HG02938 (cell line): ENCODE results near the gene CDKL2.

Experiments used
- ATAC-seq: cut with Tn5 transposase; IDR thresholded peaks from one replicate; pipeline ENCODE4 v1.9.1; 2021; ENCODE audit warnings: mild to moderate bottlenecking, moderate library complexity; ENCODE audit not compliant: unreplicated experiment

The CDKL2 gene

DNA sequence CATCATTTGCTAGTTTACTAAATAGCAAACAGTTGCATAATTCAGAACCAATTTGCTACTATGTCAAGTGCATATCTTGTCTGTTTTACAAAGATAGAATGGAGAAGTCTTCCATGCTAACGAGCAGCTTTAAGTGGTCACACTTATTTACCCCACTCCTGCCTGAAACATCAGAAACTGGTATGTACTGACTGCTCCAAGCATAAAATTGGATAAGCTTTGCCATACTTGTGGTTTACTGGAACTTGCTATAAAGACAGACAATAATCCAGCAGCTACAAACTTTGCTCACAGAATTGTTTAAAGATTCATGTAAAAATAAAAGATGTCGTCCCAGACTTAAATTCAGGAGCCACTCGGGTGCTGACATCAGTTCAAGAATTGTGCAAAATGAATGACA, 13.3 kb upstream of the CDKL2 start:
- no peak for ATAC-seq

DNA sequence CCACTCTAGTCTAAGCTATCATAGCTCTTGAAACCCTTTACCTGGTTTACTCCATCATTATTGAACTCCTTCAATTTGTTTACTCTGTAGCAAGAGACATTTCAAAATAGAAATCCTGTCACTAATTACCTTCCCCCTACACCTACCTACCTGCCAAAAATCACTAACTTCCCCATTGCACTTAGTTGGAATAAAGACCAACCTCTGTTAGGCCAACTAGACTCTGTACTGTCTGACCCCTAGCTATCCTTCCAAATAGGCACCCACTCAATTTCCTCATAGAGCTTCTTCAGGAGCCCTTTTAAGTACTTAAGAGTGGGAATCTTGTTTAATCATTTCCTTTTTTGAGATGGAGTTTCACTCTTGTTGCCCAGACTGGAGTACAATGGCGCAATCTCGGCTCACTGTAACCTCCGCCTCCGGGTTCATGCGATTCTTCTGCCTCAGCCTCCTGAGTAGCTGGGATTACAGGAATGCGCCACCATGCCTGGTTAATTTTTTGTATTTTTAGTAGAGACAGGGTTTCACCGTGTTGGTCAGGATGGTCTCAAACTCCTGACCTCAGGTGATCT, 8.9 kb upstream of the CDKL2 start:
- no peak for ATAC-seq

DNA sequence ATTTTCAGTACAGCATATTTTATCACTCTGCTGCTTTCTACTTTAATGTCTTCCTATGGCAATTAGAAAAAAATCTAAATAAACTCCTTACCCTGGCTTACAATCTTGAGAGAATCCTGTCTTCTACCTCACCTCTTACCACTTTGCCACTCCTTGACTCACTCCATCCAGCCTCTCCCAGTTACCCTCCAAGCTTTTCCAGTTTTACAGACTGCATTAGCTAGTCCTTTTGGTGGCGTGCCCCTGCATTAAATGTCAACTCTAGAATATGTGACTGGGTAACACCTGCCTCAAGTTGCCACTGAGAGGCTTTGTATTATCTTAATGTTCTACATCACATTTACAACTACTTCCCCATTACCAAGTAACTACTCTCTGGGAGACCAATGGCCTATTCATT, 7.5 kb upstream of the CDKL2 start:
- no peak for ATAC-seq

DNA sequence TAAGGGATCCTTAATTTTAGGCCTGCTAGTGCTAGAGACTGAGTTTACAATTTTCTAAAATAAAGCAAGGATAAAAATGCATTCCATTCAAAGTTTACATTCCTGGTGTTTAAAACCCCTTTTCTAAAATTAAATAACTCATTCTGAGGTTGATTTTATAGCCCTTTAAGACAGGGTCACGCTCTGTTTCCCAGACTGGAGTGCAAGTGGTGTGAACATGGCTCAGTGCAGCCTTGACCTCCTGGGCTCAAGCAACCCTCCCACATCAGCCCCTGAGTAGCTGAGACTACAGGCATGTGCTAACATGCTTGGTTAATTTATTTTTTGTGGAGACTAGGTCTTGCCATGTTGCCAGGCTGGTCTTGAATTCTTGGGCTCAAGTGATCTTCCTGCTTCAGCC, 6.8 kb upstream of the CDKL2 start:
- no peak for ATAC-seq

DNA sequence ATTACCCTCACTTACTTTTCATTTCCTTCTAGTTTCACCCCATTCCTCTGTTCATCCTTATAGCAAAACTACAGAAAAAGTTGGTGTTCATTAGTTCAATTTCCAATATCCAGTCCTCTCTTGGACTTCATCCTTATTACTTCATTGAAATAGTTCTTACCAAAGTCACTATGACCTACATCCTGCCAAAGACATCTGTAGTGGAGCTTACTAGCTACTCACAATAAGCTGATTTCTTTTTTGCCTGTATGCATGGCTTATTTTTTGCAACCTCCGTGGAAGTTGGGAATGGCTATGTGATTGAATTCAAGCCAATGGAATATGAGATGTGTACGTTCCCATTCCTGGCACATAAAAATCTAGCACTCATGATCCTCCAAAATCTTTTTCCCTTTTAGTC, 4.6 kb upstream of the CDKL2 start:
- ATAC-seq = no peak

DNA sequence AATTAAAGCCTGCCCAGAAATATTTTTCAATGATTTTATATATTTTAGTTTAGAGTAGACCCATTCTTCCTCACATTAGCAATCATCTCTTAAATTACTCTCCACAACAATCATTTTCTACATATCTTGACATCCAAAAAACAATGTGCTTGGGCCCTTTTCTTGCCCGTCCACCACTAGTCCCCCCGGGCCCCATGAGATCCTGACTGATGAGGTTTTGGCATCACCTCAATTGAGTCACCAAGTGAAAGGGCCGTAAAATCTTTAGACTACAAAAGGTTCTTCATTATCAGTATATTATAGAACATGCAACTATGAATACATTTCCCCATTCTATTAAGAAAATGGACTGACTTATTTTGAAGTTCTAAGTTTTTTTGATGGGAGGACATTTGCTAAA, 4.0 kb upstream of the CDKL2 start:
- ATAC-seq = no peak

DNA sequence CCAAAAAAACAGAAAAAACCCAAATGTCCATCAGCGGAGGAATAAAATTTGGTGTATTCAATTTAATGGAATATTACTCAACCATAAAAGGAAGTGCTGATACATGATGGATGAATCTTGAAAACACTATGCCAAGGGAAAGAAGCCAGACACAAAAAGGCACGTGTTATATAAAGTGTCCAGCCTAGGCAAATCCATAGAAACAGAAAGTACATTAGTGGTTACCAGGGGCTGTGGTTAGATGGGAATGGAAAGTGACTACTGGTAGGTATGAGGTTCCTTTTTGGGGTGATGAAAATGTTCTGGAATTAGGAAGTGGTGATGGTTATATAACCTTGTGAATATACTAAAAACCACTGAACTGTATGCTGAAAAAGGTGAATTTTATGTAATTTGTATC, 3.5 kb upstream of the CDKL2 start:
- ATAC-seq = no peak

DNA sequence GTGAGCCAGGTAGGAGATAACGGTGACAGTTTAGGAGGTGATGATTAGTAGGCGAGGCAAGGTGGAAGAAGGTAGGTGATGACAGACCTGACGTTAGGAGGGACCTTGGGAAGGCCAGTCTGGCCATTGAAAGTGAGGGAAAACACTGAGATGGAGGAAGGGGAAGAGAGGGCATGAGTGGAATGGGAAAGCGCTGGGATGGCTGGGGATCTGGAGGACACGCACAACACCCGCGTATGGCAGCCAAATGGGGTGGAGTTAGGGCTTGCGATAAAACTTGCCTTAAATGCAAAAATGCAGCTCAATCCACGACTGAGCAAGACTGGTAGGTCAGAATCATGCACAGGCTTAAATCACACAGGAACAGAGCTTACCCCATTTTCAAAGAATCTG, 605 bp upstream of the CDKL2 start:
- no peak for ATAC-seq

DNA sequence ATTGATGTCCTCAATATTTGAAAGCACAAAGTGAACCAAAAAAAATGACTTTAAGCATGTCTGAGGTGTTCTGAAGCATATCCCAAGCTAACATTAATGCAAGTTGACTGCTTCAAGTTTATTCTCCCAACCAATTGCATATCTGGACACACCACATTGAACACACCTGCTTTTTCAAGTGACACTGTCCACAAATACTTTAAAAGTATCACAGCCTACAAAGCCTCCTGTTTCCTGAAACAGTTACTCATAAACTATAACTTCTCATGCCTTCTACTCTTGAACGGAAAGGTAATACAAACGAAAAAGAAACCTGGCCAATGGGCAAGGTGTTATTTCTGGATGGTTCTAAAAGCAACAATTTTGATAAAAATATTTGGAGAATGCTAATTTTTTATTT, 1.1 kb downstream of the CDKL2 start:
- ATAC-seq = no peak

DNA sequence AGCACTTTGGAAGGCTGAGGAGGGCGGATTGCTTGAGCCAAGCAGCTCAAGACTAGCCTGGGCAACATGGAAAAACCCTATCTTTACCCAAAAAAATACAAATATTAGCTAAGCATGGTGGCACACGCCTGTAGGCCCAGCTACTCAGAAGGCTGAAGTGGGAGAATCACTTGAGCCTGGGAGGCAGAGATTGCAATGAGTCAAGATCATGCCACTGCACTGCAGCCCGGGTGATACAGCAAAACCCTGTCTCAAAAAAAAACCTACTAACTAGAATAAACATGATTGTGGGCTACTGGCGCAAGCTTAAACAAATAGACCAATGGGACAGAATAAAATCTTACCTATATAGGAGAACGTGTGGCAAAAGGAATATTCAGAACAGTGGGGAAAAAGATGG, 7.3 kb downstream of the CDKL2 start:
- ATAC-seq = no peak

DNA sequence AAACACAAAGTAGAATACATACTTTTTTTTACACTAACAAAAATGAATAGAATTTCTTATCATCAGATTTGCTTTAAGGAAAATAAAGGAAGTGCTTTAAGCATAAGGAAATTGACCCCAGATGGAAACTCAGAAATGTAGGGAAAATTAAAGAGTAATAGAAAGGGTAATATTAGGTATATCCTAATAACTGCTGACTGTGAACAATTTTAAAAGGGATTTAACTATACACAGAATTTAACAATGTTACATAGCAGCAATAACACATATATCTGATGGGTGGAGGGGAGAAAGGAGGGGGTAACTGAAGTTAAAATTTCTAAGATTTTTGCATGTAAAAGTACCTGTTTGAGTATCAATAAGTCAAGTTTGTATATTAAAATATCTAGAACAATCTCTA, 8.6 kb downstream of the CDKL2 start:
- ATAC-seq = no peak

DNA sequence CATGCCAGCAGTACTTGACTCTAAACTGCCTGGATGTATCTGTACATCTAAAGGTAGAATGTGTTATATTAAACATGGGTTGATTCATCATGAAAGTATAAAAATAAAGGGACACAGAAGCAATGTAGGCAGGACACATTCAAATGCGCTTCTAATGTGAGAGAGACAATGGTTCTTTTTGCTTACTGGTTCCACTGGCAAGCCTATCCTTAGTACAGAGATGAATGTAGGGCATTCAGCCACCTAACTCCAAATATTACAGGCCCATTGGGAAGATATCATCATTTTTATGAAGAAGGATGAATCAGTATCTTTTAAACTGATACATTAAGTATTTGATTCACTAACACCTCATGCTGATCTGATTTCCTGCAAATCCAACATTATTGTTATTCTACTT, 18.0 kb downstream of the CDKL2 start:
- ATAC-seq = no peak

DNA sequence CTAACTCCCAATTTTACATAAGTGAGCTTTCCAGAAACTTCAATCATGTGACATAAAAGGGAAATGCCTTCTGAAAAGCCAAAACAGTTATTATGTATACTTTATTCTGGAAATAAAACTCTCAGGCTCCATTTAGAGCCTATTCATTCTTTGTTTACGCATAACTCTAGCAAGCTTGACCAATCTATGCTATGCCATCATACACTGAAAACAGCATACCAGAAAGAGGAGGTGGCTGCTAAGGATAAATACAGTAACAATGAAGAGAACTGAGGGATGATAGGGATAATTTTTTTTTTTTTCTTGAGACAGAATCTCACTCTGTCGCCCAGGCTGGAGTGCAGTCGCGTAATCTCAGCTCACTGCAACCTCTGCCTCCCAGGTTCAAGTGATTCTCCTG, 24.4 kb downstream of the CDKL2 start:
- ATAC-seq = no peak

DNA sequence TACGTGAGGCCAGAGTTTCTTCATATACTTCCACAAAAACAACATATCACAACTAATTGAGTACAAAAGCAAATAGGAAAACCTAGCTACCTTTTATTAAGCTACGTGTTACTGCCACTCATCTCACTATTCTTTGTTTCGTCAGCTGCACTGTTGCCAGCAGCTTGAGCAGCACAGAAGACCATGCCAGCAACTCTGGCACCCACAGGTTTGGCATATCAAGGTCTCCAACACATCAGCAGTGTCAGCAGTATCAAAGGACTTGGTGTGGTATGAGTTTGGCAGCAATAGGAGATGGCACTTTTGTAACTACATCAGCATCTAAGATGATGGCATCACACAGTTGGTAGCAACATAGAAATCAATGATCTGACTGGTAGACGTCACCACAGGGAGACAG, 30.7 kb downstream of the CDKL2 start:
- ATAC-seq = no peak

DNA sequence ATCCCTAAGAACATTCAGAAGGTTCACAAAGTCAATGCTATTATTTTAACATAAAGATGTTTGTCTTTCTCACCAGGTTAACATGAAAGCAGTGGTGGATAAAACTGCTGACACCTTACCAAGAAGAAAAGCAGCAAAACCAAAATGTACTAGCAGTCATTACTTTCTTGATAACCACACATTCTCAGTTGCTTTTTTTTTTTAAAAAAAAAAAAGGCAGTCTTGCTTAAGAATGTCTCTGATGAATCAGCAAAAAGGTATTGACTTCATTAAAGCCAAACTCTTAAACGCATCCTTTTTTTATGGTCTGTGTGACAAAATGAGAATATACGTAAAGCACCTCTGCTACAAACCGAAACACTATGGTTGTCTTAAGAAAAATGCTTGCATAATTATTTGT, 31.9 kb downstream of the CDKL2 start:
- ATAC-seq = no peak

DNA sequence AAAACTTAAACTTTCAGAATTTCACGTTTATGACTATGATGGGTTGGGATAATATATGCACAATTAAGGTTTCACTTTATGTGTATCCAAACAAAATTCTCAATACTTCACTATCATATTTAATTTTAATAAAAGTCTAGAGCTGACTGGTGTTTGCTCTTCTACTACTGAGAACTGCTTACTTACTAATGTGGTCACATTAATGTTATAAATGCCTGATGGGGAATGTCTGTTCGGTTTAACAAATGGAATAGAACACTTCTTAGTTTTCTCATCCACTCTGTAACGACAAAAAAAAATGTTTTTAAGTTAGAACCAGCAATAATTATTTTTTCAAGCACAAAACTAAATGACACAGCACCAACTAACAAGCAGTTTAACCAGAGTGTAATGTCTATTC, 34.3 kb downstream of the CDKL2 start:
- no peak for ATAC-seq

DNA sequence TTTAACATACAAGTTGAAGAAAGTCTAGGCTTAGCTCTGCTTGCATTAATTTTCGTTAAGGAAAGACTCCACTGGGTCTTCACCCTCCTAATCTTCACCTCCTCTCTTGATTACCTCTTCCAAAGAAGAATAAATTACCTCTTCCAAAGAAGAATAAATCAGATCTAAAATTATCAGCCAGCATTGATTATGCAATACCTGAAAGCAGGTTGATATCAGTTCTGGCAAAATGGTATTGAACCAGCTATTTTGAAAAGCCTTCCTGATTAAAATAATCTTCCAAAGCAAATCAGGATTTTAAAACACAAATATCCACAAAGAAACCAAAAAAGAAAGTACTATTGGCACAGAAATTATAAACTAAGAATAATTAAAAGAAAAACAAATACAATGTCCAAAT, 36.9 kb downstream of the CDKL2 start:
- ATAC-seq = no peak

DNA sequence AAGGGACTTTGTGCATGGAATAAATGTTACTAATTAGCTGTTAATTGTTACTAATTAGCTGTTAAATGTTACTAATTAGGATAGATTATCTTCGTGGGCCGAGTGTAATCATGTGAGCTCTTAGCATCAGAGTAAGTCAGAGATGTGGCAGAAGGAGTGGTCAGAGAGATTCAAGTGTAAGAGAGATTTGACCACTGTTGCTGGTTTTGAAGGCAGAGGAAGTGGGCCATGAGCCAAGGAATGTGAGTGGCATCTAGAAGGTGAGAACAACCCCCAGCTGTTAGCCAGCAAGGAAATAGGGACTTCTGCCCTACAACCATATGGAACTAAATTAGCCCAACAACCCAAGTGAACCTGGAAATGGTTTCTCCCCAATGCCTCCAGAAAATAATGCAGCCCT, 46.3 kb downstream of the CDKL2 start:
- no peak for ATAC-seq

DNA sequence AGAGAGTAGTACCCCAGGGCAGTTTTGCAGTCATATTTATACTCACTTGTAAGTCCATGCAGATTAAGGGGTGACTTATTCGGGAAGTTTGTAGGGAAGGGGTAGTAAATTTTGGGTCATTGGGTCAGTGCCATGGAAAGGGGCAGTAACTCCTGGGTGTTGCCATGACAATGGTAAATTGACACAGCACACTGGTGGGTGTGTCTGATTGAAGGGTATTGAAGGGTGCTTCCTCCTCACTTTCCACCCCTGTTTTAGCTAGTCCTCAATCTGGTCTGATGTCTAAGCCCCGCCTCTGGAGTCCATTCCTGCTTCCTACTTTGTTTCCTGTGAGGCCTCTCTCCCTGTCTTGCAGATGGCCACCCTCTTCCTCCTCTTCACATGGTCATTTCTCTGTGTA, 62.6 kb downstream of the CDKL2 start:
- no peak for ATAC-seq

DNA sequence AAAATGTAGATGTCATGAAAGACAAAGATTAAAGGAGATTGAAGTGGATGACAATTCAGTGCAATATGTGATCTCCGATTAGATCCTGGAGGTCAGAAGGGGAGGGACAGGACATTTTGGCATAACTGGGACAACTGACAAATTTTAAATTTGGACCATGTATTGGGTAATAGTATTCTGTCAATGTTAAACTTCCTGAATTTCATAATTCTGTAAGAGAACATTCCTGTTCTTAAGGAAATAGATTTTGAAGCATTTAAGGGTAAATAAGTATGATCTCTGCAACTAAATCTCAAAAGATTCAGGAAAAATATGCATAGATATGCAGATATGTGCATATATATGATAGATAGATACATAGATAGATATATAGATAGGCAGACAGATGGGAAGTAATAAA, 63.4 kb downstream of the CDKL2 start:
- no peak for ATAC-seq

DNA sequence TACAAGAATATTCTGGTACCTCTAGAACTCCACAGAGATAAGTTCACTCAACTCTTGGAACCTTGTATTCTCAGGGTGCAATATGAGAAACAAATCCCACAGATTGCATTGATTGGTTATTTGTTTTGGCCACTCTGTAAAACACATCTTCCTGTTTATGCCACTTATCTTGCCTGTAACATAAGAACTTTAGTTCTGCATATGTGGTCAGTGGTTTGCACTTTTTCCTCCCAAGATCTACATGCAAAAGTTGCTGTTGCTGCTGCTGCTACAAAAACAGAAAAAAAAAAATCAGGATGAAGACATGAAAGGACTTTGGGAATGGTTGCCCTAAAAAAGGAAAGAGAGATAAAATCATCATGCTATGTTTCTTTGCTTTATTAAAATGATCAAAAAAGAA, 64.8 kb downstream of the CDKL2 start:
- ATAC-seq = no peak

DNA sequence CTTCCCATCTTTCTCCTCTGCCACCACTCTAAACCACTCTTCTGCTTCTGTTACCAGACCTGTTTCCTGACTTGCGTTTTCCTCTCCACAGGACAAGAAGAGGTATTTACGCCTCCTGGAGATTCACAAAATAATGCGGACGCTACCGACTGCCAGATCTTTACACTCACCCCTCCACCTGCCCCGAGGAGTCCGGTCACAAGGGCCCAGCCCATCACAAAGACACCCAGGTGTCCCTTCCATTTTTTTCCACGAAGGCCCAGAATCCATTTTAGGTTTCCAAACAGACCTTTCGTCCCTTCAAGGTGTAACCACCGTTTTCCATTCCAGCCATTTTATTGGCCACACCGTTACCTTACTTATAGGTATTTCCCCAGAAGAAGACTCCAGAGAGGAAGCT, 66.3 kb downstream of the CDKL2 start:
- no peak for ATAC-seq

DNA sequence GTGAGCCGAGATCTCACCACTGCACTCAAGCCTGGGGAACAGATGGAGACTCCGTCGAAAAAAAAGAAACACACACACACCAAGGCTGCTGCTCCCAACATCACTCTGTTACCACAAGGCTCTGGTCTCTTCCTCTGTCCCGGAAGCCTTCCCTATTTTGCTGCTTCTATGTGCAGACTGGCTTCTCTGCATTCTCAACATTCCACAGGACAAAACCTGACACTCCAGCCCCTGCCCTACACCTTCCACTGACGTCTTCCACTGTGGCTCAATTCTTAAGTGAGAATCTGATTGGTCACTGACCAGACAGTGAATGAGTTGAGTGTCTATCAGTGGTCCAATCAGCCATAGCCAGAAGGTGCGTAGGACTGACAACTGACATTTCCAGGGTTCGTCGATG, 68.5 kb downstream of the CDKL2 start:
- ATAC-seq = no peak

DNA sequence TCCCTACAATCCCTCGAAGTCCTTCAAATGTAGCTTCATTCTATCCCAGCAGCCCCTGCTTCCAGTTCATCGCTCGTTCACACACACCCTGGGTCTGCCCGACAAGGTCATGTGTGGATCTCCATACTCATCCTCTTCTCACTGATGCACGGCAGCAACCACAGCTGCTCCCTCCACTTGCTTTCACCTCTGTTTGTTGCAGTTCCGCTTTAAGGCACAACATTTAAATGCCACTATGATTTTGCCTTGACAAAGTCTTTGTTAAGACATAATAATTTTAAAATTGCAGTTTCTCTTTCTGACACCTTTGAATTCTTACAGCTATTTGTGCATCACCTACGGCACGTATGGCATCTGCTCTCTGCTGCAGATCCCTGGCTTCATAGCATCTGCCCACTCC, 72.6 kb downstream of the CDKL2 start:
- ATAC-seq = no peak
